Measurements from ENCODE around the gene DTX3. TPM values are rescaled to one million over a fixed set of nuclear protein-coding genes. Genes with fewer than 3 reads are reported as not detected.

Gene DTX3
- total RNA-seq, 1 experiment from 2014 or later = 57.0 TPM

DNA sequence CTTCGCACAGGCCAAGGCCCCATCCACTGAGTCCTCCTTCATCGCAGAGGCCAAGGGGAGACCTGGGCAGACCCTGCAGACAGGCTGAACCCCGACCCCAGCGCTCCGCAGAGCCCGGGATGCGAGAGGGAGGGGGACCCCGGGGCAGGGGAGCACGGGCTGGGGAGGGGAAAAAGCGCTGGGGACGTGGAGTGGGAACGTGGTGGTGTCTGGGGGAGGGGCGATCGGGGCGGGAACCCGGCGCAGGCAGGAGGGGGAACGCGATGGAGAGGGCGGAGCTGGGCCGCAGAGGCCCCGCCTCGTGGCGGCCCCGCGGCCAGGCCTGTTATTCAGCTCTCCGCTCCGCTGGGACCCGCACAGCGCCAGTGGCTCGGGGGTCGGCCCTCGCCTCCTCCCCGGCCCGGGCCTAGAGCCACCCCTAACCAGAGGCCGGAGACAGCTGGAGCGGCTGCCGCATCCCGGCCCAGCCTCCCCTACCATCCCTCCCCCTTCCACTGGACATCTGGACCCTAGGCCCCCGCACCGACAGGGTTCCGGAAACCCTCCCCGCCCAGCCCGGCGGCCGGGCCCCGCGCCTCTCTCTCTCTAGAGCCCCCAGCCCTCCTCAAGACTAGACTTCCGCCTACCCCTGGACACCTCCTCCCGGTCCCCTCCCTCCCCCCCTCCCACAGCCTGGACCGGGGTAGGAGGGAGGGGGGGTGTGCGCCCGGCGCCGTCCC, 6.6 kb downstream of the DTX3 start, which contains the start of gene ARHGEF25:
Gene ARHGEF25 (plus strand): TSS at position 328 of the 719 bp plus-strand sequence. CDS start 460 bp downstream, outside the sequence.
- Mint-ChIP-seq H3K4me1 (peaks cover 36% of the 10 kb centered on the region), H3K27me3 (ENCODE audit: low read depth) (peaks cover 53% of the 10 kb centered on the region), H3K4me3 (peak within 1 kb of the TSS; percentile 87), H3K27ac (no peak within 1 kb of the TSS), H3K9me3 (no peaks in the 10 kb centered on the region), H3K36me3 (peaks cover 12% of the 10 kb centered on the region)
- no peak for TF ChIP-seq SMAD4 (CRISPR knock-in tag; IDR thresholded peaks at IDR 0.05)
- no peak for TF ChIP-seq EMX1 (CRISPR knock-in tag; IDR thresholded peaks at IDR 0.05)
- TF ChIP-seq TEAD1 (CRISPR knock-in tag; IDR thresholded peaks at IDR 0.05) = peak; percentile 59; the same call in 1 of the 2 replicates
- TF ChIP-seq, protein P1, sequence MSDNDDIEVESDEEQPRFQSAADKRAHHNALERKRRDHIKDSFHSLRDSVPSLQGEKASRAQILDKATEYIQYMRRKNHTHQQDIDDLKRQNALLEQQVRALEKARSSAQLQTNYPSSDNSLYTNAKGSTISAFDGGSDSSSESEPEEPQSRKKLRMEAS (CRISPR knock-in tag; IDR thresholded peaks at IDR 0.05) = peak; percentile 31; the same call in 1 of the 2 replicates
- TF ChIP-seq, protein P2, sequence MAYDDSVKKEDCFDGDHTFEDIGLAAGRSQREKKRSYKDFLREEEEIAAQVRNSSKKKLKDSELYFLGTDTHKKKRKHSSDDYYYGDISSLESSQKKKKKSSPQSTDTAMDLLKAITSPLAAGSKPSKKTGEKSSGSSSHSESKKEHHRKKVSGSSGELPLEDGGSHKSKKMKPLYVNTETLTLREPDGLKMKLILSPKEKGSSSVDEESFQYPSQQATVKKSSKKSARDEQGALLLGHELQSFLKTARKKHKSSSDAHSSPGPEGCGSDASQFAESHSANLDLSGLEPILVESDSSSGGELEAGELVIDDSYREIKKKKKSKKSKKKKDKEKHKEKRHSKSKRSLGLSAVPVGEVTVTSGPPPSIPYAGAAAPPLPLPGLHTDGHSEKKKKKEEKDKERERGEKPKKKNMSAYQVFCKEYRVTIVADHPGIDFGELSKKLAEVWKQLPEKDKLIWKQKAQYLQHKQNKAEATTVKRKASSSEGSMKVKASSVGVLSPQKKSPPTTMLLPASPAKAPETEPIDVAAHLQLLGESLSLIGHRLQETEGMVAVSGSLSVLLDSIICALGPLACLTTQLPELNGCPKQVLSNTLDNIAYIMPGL (CRISPR knock-in tag; IDR thresholded peaks at IDR 0.05) = peak; percentile 43; the same call in 1 of the 2 replicates
- TF ChIP-seq ZNF425 (CRISPR knock-in tag; conservative IDR thresholded peaks at IDR 0.05) = no peak
- TF ChIP-seq SP1 (CRISPR knock-in tag; conservative IDR thresholded peaks at IDR 0.05) = peak; percentile 71
- no peak for TF ChIP-seq JAZF1 (CRISPR knock-in tag; IDR thresholded peaks at IDR 0.05)
- no peak for TF ChIP-seq ETV6 (CRISPR knock-in tag; IDR thresholded peaks at IDR 0.05)
- no peak for TF ChIP-seq CBFB (CRISPR knock-in tag; IDR thresholded peaks at IDR 0.05; ENCODE audit: low read depth)
- 0 out of 2 replicates have a peak, but pooled peaks have one; percentile 45 for TF ChIP-seq TP53 (CRISPR knock-in tag; IDR thresholded peaks at IDR 0.05)
- TF ChIP-seq, protein P3, sequence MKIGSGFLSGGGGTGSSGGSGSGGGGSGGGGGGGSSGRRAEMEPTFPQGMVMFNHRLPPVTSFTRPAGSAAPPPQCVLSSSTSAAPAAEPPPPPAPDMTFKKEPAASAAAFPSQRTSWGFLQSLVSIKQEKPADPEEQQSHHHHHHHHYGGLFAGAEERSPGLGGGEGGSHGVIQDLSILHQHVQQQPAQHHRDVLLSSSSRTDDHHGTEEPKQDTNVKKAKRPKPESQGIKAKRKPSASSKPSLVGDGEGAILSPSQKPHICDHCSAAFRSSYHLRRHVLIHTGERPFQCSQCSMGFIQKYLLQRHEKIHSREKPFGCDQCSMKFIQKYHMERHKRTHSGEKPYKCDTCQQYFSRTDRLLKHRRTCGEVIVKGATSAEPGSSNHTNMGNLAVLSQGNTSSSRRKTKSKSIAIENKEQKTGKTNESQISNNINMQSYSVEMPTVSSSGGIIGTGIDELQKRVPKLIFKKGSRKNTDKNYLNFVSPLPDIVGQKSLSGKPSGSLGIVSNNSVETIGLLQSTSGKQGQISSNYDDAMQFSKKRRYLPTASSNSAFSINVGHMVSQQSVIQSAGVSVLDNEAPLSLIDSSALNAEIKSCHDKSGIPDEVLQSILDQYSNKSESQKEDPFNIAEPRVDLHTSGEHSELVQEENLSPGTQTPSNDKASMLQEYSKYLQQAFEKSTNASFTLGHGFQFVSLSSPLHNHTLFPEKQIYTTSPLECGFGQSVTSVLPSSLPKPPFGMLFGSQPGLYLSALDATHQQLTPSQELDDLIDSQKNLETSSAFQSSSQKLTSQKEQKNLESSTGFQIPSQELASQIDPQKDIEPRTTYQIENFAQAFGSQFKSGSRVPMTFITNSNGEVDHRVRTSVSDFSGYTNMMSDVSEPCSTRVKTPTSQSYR (CRISPR knock-in tag; IDR thresholded peaks at IDR 0.05) = no peak
- 0 out of 2 replicates have a peak, but pooled peaks have one; percentile 51 for TF ChIP-seq FOXK1 (CRISPR knock-in tag; IDR thresholded peaks at IDR 0.05)
- ChIA-PET CTCF (interaction anchor here (0.6 to 5.4 kb wide), 14 partner anchors 9 to 1051 kb away, joined by 3 to 34 read pairs (median 4); partner anchors contain the start of genes B4GALNT1, CYP27B1, OS9 and PIP4K2C), POLR2A (interaction anchor here (0.7 to 2.0 kb wide), 2 partner anchors 9 to 20 kb away, joined by 4 to 11 read pairs; partner anchors contain the start of gene PIP4K2C)
- peak; percentile 67 for ATAC-seq
- DNase-seq (ENCODE audit: low spot score) = peak; percentile 73

- peaks cover 36% of the 10 kb centered on the region for H3K4me1 Mint-ChIP-seq
- H3K4me3 Mint-ChIP-seq = peak overlapping the region; percentile 76
- peaks cover 8% of the 10 kb centered on the region; the same call in 1 of the 2 replicates for H3K36me3 Mint-ChIP-seq
- H3K27me3 Mint-ChIP-seq (ENCODE audit: low read depth) = peaks cover 61% of the 10 kb centered on the region
- POLR2A ChIA-PET = interaction anchor here (2.0 kb wide), 1 partner anchor 8 kb away, joined by 11 read pairs; no protein-coding TSS in a partner anchor
- H3K9me3 Mint-ChIP-seq = no peaks in the 10 kb centered on the region
- no peak overlapping the region for H3K27ac Mint-ChIP-seq
- CTCF ChIA-PET = interaction anchor here (0.9 to 5.4 kb wide), 12 partner anchors 8 to 191 kb away, joined by 3 to 38 read pairs (median 6); partner anchors contain the start of genes B4GALNT1 and PIP4K2C
- no peak for DNase-seq (ENCODE audit: low spot score)
- no peak for ATAC-seq
- no peak for TF ChIP-seq ZSCAN18 (CRISPR knock-in tag; IDR thresholded peaks at IDR 0.05)
- TF ChIP-seq ARID4B (CRISPR knock-in tag; IDR thresholded peaks at IDR 0.05; ENCODE audit: borderline replicate concordance) = no peak
Observed at GRCh38 chr12:57611827-57612710, 7.4 kb downstream of the DTX3 start.
